Ovary (tissue), 9 donors: Measurements from ENCODE around the gene LETM1. TPM values are rescaled to one million over a fixed set of nuclear protein-coding genes. Genes with fewer than 3 reads are reported as not detected.

Experiments
- DNase-seq, 5 donors: peaks; one replicate each; pipeline ENCODE4 v3.0.0-alpha.2; 2019 to 2020
- H3K27ac ChIP-seq, 2 donors: fragments of 200-600 bp; one replicate each; pipeline versions ENCODE4 v1.5.1 to v1.8.0; 2019 to 2022
- H3K27me3 ChIP-seq: fragments of 200-600 bp; one replicate; pipeline ENCODE4 v1.8.0; 2022
- H3K36me3 ChIP-seq: fragments of 200-600 bp; sonication (generic); one replicate; pipeline ENCODE4 v1.5.1; 2019
- H3K4me1 ChIP-seq: one replicate; pipeline ENCODE4 v1.8.1; 2013; ENCODE audit warnings: mild to moderate bottlenecking, moderate library complexity; ENCODE audit not compliant: insufficient read depth
- H3K4me3 ChIP-seq: fragments of 200-600 bp; sonication (generic); one replicate; pipeline ENCODE4 v1.5.1; 2017
- H3K9me3 ChIP-seq, 2 donors: fragments of 200-600 bp in 1 of 2; sonication (generic) in 1 of 2; one replicate each; pipeline versions ENCODE4 v1.5.1 to v1.8.1; 2013 to 2019; ENCODE audit warnings: mild to moderate bottlenecking in 1 of 2, moderate library complexity in 1 of 2
- EP300 ChIP-seq: sonication (generic); formaldehyde crosslinking; IDR thresholded peaks from one replicate; pipeline ENCODE4 v1.6.1; 2017; ENCODE audit warnings: antibody characterized with exemption
- POLR2A ChIP-seq: fragments of 450-650 bp; IDR thresholded peaks from one replicate; pipeline ENCODE4 v1.6.1; 2017; ENCODE audit warnings: antibody characterized with exemption, mild to moderate bottlenecking, moderate library complexity
- WGBS, 3 donors: extraction: QIAGEN DNeasy Blood & Tissue Kit in 1 of 3; methylation state at CpG; one replicate each; pipeline versions ENCODE4 v1.1.5 to v1.1.7; 2013 to 2017; 5-methylcytosine and 5-hydroxymethylcytosine counted together
- intact Hi-C, 4 donors: fragments of 100-400 bp; cut with DNase I; formaldehyde crosslinking; loops; one replicate each; pipeline versions ENCODE4 v1.11.0 to v1.15.1; 2022 to 2023
- polyA plus RNA-seq, 2 donors: library from polyadenylated mRNA; stranded (reverse); fragments of 200-250 nt in 1 of 2; fragments of 350-450 nt in 1 of 2; fragmentation: Illumina TruSeq in 1 of 2; extraction: RNeasy Lipid Tissue Mini Kit (QIAGEN cat#74804) in 1 of 2; gene quantifications; one replicate each; pipeline ENCODE4 v1.2.3, GENCODE V29; 2013 to 2014
- total RNA-seq, 7 donors: library from RNA; depleted of rRNA in 2 of 7; stranded (reverse); fragments of >200 nt in 2 of 7; fragmentation: NEBNext Ultra II Directional in 3 of 7; extraction: Animal tissue kit (Norgen Biotek cat#: 25700) in 3 of 7; gene quantifications; one replicate each; pipeline versions ENCODE4 v1.1.0 to v1.2.4, GENCODE V29; 2016 to 2023
- TF ChIP-seq, protein P1 (sequence below), 3 donors: fragments of 450-650 bp in 2 of 3; fragments of 200-600 bp in 1 of 3; IDR thresholded peaks; one replicate each; pipeline versions ENCODE4 v1.5.1 to v1.8.0; 2016 to 2022; ENCODE audit warnings: antibody characterized with exemption in 3 of 3, mild to moderate bottlenecking in 1 of 3
- donor health status: DM: no; HTN: no; CAD: no; lungs with moderate emphysema.
- donor health status: DM: no; HTN: no; CAD: no.
- donor health status: Bipolar disorder and iron deficiency.
- donor health status: DM: yes; HTN: yes; CAD: no.
- donor health status: DM: no; HTN: no; CAD: no.
- donor health status: DM: yes; HTN: yes; CAD: no.

LETM1 gene
- total and polyA plus RNA-seq, 9 donors = 9.3 to 43.6 (median 30.5) TPM

DNA sequence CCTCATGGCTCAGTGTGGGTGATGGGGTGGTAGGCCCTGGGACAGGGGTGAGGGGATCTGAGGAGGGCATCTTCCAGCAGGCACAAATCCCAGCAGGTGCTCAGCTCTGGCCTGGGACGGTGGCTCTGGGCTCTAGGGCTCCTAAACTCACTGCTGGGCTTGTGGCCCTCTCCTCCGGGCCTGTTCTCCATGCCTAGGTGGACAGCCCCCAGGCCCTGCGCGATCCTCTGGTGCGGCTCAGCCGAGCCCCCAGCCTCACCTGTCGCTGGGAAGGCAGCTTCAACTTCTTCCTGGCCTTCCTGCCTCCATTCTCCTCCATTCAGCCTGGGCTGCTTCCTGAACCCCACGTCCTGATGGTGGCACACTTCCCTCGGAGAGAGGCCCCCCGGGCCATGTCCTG is 82.2 kb downstream of the LETM1 start:
- Histone ChIP-seq H3K36me3 (no peaks in the 10 kb centered on the region), H3K27ac (no peak overlapping the region), H3K9me3 (no peaks in the 10 kb centered on the region), H3K27me3 (no peaks in the 10 kb centered on the region), H3K4me1 (no peaks in the 10 kb centered on the region), H3K4me3 (no peak overlapping the region)
- TF ChIP-seq, protein P1, sequence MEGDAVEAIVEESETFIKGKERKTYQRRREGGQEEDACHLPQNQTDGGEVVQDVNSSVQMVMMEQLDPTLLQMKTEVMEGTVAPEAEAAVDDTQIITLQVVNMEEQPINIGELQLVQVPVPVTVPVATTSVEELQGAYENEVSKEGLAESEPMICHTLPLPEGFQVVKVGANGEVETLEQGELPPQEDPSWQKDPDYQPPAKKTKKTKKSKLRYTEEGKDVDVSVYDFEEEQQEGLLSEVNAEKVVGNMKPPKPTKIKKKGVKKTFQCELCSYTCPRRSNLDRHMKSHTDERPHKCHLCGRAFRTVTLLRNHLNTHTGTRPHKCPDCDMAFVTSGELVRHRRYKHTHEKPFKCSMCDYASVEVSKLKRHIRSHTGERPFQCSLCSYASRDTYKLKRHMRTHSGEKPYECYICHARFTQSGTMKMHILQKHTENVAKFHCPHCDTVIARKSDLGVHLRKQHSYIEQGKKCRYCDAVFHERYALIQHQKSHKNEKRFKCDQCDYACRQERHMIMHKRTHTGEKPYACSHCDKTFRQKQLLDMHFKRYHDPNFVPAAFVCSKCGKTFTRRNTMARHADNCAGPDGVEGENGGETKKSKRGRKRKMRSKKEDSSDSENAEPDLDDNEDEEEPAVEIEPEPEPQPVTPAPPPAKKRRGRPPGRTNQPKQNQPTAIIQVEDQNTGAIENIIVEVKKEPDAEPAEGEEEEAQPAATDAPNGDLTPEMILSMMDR (IDR thresholded peaks at IDR 0.05) = no peak
- TF ChIP-seq EP300 (no peak), POLR2A (no peak)
- WGBS, 3 donors = 84 to 90% (median 87%) methylated on average over 9 to 10 of the region's 10 CpGs
- no peak for DNase-seq
- intact Hi-C loops = no loop called here

DNA sequence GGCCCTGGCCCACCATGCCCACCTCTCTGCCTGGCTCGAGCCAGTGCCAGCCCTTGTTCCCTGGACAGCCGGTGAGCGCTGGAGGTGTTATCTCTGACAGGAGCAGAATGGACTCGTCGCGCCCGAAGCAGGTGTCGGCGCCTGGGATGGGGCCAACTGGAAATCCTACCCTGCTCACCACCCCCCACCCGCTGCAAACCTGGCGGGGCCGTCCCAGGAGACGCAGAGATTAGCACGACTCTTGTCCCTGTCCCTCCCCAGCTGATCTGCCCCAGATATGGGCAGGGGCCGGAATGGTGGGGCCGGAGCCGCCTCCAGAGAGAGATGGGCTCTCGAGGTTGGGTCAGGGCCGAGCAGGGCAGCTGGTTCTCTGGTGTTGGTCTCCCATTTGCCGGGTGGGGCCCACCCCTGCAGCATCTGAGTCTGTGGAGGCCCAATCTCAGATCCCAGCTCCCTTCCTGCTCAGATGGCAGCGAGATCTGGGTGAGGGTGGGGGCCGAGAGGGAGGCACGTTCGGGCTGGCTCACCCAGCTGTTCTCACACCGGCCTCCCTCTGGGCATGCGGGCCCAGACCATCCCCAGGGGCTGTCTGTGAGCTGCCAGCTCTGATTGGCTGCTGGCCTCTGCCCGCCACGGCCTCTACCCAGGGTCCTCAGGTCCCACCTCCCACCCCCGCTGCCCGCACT is 83.0 kb downstream of the LETM1 start:
- H3K4me3 ChIP-seq = no peak overlapping the region
- no peak overlapping the region for H3K27ac ChIP-seq
- no peaks in the 10 kb centered on the region for H3K9me3 ChIP-seq
- H3K27me3 ChIP-seq = no peaks in the 10 kb centered on the region
- intact Hi-C loops = no loop called here
- no peaks in the 10 kb centered on the region for H3K36me3 ChIP-seq
- 72 to 84% (median 76%) methylated on average over 16 to 30 of the region's 30 CpGs for whole genome bisulfite sequencing, 3 donors
- no peak for DNase-seq
- TF ChIP-seq POLR2A = no peak
- no peak for TF ChIP-seq EP300
- TF ChIP-seq, protein P1 (IDR thresholded peaks at IDR 0.05) = no peak
- no peaks in the 10 kb centered on the region for H3K4me1 ChIP-seq

DNA sequence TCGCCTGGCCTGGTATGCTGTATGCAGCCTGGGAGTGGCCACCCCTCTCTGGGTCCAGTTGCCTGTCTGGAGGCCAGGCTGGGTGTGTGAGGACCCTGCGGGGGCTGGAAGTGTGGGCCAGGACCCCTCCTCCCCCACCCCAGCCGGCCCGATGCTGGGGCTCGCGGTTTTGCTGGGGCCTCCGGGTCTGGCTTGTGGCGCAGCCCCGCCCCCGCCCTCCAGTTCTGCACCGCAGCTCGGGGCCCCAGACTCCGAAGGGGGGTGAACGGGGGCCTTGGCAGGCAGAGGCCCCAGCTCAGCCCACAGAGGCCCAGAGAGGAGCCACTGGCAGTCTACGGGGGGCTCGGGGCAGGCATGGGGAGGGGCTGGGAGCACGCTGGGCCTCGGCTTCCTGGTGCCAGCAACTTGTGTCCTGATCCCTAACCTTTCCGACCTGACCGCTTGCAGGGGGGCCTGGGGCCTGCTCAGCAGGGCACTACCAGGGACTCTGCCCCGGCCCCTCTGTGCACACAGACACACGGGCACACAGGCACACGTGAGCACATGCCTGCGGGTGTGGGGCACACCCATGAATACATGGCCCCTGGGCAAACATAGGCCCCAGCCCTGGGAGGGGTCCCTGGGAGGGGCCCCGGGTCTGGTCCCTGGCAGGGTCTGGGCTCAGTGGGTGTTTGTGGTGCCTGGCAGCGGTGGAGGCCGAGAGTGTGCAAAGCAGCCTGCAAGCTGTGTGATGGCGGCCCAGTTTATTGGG is 84.2 kb downstream of the LETM1 start:
- H3K27me3 ChIP-seq = no peaks in the 10 kb centered on the region
- no peak overlapping the region for H3K27ac ChIP-seq
- TF ChIP-seq, protein P1 (IDR thresholded peaks at IDR 0.05) = no peak
- no peak for TF ChIP-seq EP300
- TF ChIP-seq POLR2A = no peak
- intact Hi-C loops = no loop called here
- no peaks in the 10 kb centered on the region for H3K9me3 ChIP-seq
- no peaks in the 10 kb centered on the region for H3K36me3 ChIP-seq
- WGBS, 3 donors = 53 to 80% (median 59%) methylated on average over 12 to 27 of the region's 28 CpGs
- H3K4me1 ChIP-seq = no peaks in the 10 kb centered on the region
- no peak overlapping the region for H3K4me3 ChIP-seq
- no peak for DNase-seq

DNA sequence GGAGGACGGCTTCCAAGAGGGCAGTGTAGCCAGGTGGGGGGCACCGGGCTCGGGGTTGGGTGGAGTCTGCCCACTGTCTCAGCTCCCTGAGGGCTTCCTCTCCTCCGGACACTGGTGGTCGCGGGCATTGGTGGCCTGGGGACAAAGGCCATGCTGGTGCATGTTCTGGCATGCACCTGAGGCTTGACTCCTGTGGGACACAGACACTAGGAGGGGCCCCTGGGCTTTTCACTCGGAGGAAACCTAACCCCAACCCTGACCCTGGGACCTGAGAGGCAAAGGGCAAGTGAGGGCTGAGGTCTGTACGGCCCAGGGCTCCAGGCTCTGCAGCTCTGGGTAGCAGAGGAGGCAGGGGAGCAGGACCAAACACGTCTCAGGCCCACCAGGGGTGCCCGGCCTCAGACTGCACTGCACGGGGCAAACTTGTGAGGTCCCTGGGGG is 85.1 kb downstream of the LETM1 start:
- Histone ChIP-seq H3K27me3 (no peaks in the 10 kb centered on the region), H3K4me1 (no peaks in the 10 kb centered on the region), H3K36me3 (no peaks in the 10 kb centered on the region), H3K9me3 (no peaks in the 10 kb centered on the region), H3K27ac (no peak overlapping the region), H3K4me3 (no peak overlapping the region)
- DNase-seq = no peak
- intact Hi-C loops = no loop called here
- no peak for TF ChIP-seq EP300
- 77 to 85% (median 81%) methylated on average over 10 to 11 of the region's 11 CpGs for WGBS, 3 donors

DNA sequence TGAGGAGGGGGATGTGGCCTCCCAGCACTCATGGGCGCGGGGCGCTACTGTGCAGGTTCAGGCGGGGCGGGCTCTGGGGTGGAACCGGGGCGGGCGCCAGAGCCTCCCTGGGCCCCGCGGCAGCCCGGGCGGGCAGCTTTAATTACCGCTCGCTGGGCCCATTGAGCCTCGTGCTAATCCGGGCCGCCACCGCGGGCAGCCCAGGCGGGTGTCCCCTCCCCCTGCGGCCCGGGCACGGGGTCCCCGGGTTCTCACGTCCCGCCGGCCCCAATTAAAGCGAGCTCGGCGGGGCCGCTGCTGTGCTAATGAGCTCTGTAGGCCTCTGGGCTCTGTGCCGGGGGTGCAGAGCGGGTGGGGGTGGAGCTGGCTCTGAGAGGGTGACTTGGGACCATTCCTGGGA is 85.7 kb downstream of the LETM1 start:
- H3K9me3 ChIP-seq = no peaks in the 10 kb centered on the region
- intact Hi-C loops = no loop called here
- TF ChIP-seq EP300 = no peak
- TF ChIP-seq, protein P1 (IDR thresholded peaks at IDR 0.05) = no peak
- no peak for TF ChIP-seq POLR2A
- DNase-seq = no peak
- no peaks in the 10 kb centered on the region for H3K4me1 ChIP-seq
- no peak overlapping the region for H3K4me3 ChIP-seq
- H3K27me3 ChIP-seq = no peaks in the 10 kb centered on the region
- 55 to 66% (median 62%) methylated on average over 29 to 33 of the region's 33 CpGs for WGBS, 3 donors
- no peaks in the 10 kb centered on the region for H3K36me3 ChIP-seq
- no peak overlapping the region for H3K27ac ChIP-seq
